Mesenteric fat pad (tissue), 1 donor: ENCODE measurements around the gene MPDU1. TPM values are rescaled to one million over a fixed set of nuclear protein-coding genes. Genes with fewer than 3 reads are reported as not detected.
A peak's percentile ranks its signal among the peaks of the same experiment; 100 is the strongest.

ENCODE experiments used
- DNase-seq: peaks from one replicate; pipeline ENCODE4 v3.0.0-alpha.2; 2020; ENCODE audit warnings: low spot score
- total RNA-seq: library from RNA; stranded (reverse); fragmentation: NEBNext Ultra II Directional; extraction: Animal tissue kit (Norgen Biotek cat#: 25700); gene quantifications from one replicate; pipeline ENCODE4 v1.2.1, GENCODE V29; 2021
- donor health status: DM: yes; HTN: yes; CAD: no.

MPDU1 gene
- total RNA-seq, 1 donor from 2014 or later, result 55.2 TPM

- DNase-seq, result no peak
Measured at GRCh38 chr17:7560172-7561027, 23.3 kb upstream of the MPDU1 start.

GRCh38 chr17:7561028-7561575, 22.6 kb upstream of the MPDU1 start:
- peak; percentile 97 for DNase-seq

- DNase-seq, result peak; percentile 98
Measured at GRCh38 chr17:7561589-7562207, 22.0 kb upstream of the MPDU1 start, which contains the start of gene SENP3. SENP3 (plus strand) TSS chr17:7561919; CDS start chr17:7563077, 1,158 bp downstream.

- DNase-seq, result no peak
Measured at GRCh38 chr17:7562208-7562605, 21.4 kb upstream of the MPDU1 start.

- no peak for DNase-seq
Measured at GRCh38 chr17:7563115-7563869, 20.4 kb upstream of the MPDU1 start.

GRCh38 chr17:7569571-7569970, 14.1 kb upstream of the MPDU1 start:
- no peak for DNase-seq

GRCh38 chr17:7570351-7570750, 13.3 kb upstream of the MPDU1 start:
- no peak for DNase-seq

GRCh38 chr17:7572338-7572587, 11.4 kb upstream of the MPDU1 start:
- DNase-seq, result no peak

GRCh38 chr17:7572588-7573323, 10.9 kb upstream of the MPDU1 start:
- peak; percentile 100 for DNase-seq

GRCh38 chr17:7573324-7574080, 10.2 kb upstream of the MPDU1 start:
- DNase-seq, result peak; percentile 95

GRCh38 chr17:7574176-7574953, 9.3 kb upstream of the MPDU1 start:
- DNase-seq, result no peak

GRCh38 chr17:7575481-7575883, 8.2 kb upstream of the MPDU1 start:
- DNase-seq, result no peak

- no peak for DNase-seq
Measured at GRCh38 chr17:7575959-7576358, 7.7 kb upstream of the MPDU1 start.

- DNase-seq, result no peak
Measured at GRCh38 chr17:7576432-7576937, 7.2 kb upstream of the MPDU1 start.

GRCh38 chr17:7577327-7578199, 6.1 kb upstream of the MPDU1 start:
- DNase-seq, result no peak

- DNase-seq, result no peak
Measured at GRCh38 chr17:7579001-7579833, 4.4 kb upstream of the MPDU1 start, which contains the start of gene CD68. CD68 (plus strand) TSS chr17:7579638; CDS start chr17:7579678, 40 bp downstream.

- DNase-seq, result no peak
Measured at GRCh38 chr17:7579834-7580603, 3.6 kb upstream of the MPDU1 start.
